SK-N-MC (cell line): ENCODE measurements around the gene TBC1D1.
A peak's percentile ranks its signal among the peaks of the same experiment; 100 is the strongest.

Experiments used
- DNase-seq: peaks from one replicate; pipeline ENCODE4 v3.0.0-alpha.2; 2011; ENCODE audit warnings: low read depth, low spot score
- H3K27ac ChIP-seq: fragments of 200-600 bp; sonication (generic); 2 replicates; pipeline ENCODE4 v1.5.1; 2016; ENCODE audit warnings: mixed run types
- H3K36me3 ChIP-seq: fragments of 200-600 bp; sonication (generic); 2 replicates; pipeline ENCODE4 v1.6.1; 2017; ENCODE audit warnings: antibody characterized with exemption, low read length, mixed read lengths; ENCODE audit not compliant: insufficient read depth
- H3K4me3 ChIP-seq: fragments of 200-600 bp; sonication (generic); 2 replicates; pipeline ENCODE4 v1.5.1; 2016
- H3K9ac ChIP-seq: fragments of 200-600 bp; sonication (generic); 2 replicates; pipeline ENCODE4 v1.8.0; 2017; ENCODE audit warnings: mixed run types, mixed read lengths; ENCODE audit not compliant: insufficient read length
- H3K9me3 ChIP-seq: fragments of 200-600 bp; sonication (generic); 2 replicates; pipeline ENCODE4 v1.6.1; 2017; ENCODE audit warnings: low read depth, mild to moderate bottlenecking, antibody characterized with exemption, low read length, moderate library complexity, mixed read lengths
- EZH2 ChIP-seq: fragments of 200-600 bp; sonication (generic); IDR thresholded peaks from one replicate; pipeline ENCODE4 v1.6.1; 2017; ENCODE audit warnings: antibody characterized with exemption
- FOXP2 ChIP-seq: optimal IDR thresholded peaks from 2 replicates; pipeline ENCODE3; 2011; ENCODE audit warnings: mild to moderate bottlenecking, moderate library complexity; ENCODE audit not compliant: insufficient read depth; ENCODE audit errors: extremely low read length, control extremely low read depth
- POLR2AphosphoS5 ChIP-seq: IDR thresholded peaks from 2 replicates; pipeline ENCODE4 v1.6.1; 2012; ENCODE audit warnings: mild to moderate bottlenecking, low read depth, low read length, borderline replicate concordance

Gene TBC1D1, protein sequence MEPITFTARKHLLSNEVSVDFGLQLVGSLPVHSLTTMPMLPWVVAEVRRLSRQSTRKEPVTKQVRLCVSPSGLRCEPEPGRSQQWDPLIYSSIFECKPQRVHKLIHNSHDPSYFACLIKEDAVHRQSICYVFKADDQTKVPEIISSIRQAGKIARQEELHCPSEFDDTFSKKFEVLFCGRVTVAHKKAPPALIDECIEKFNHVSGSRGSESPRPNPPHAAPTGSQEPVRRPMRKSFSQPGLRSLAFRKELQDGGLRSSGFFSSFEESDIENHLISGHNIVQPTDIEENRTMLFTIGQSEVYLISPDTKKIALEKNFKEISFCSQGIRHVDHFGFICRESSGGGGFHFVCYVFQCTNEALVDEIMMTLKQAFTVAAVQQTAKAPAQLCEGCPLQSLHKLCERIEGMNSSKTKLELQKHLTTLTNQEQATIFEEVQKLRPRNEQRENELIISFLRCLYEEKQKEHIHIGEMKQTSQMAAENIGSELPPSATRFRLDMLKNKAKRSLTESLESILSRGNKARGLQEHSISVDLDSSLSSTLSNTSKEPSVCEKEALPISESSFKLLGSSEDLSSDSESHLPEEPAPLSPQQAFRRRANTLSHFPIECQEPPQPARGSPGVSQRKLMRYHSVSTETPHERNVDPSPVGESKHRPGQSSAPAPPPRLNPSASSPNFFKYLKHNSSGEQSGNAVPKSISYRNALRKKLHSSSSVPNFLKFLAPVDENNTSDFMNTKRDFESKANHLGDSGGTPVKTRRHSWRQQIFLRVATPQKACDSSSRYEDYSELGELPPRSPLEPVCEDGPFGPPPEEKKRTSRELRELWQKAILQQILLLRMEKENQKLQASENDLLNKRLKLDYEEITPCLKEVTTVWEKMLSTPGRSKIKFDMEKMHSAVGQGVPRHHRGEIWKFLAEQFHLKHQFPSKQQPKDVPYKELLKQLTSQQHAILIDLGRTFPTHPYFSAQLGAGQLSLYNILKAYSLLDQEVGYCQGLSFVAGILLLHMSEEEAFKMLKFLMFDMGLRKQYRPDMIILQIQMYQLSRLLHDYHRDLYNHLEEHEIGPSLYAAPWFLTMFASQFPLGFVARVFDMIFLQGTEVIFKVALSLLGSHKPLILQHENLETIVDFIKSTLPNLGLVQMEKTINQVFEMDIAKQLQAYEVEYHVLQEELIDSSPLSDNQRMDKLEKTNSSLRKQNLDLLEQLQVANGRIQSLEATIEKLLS (N-terminal part only)

DNA sequence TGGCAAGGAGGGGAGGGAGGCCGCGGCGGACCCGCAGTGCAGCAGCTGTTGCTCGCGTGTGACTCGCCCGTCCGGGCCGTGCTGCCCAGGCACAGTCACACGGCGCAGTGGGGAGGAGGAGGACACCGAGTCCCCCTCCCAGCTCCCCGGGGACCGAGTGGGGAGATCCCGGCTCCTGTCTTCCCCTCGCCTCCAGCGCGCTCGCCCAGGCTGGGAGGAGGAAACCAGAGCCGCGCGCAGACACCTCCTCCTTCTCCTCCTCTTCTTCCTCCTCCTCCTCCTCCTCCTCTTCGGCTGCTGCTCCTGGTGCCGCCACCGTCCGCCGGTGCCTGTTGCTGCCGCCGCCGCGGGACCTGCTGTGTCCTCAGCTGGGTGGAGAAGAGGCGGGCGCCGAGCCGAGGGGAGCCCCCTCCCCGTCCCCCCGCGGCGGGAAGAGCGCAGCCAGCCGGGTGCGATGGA is at the start of gene TBC1D1:
Gene TBC1D1, plus strand, starts transcription at position 284 of the 459 bp plus-strand sequence. CDS start 11,012 bp downstream, outside the sequence.
- DNase-seq: no peak
- no peaks in the 10 kb centered on the region for H3K9me3 ChIP-seq
- H3K9ac ChIP-seq: no peak within 1 kb of the TSS
- no peak within 1 kb of the TSS for H3K27ac ChIP-seq
- TF ChIP-seq POLR2AphosphoS5: no peak
- no peak for TF ChIP-seq FOXP2
- TF ChIP-seq EZH2: no peak
- H3K36me3 ChIP-seq: no peaks in the 10 kb centered on the region
- peak within 1 kb of the TSS; percentile 68 for H3K4me3 ChIP-seq

DNA sequence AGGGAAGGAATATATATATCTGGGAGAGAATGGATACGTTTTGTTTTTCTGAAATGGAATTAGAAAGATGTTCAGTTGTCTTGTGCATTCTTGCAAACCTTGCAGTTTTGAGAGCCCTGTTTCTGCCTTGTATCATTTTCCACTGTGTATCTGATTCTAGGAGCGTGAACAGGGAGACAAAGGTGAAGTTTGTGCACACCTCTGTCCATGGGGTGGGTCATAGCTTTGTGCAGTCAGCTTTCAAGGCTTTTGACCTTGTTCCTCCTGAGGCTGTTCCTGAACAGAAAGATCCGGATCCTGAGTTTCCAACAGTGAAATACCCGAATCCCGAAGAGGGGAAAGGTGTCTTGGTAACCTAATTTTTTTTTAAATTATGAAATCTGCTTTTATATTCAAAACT is 46.7 kb upstream of the TBC1D1 start:
- Histone ChIP-seq H3K36me3 (peaks cover 20% of the 10 kb centered on the region), H3K27ac (no peak overlapping the region), H3K4me3 (no peak overlapping the region), H3K9me3 (no peaks in the 10 kb centered on the region), H3K9ac (no peak overlapping the region)
- no peak for TF ChIP-seq POLR2AphosphoS5
- no peak for TF ChIP-seq FOXP2
- TF ChIP-seq EZH2: no peak
- no peak for DNase-seq

DNA sequence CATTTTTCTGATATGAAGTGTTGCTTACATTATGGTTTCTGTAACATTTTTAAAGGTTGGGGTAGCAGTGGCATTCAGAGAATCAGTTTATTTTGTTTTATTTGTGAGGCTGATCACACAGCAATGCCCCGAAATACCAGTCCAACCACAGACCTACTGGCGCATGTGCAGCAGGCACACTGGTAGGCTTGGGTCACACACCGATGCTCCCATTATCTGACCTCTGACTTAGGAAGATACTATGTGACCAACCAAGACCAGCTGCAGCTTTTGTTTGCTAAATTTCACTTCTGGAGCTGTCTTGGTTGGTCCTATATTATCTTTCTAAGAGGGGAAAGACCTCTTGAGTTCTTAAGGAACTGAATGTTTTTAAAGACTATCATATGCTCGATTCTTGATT is 45.7 kb upstream of the TBC1D1 start:
- DNase-seq: no peak
- no peaks in the 10 kb centered on the region for H3K9me3 ChIP-seq
- H3K36me3 ChIP-seq: peaks cover 20% of the 10 kb centered on the region
- H3K4me3 ChIP-seq: no peak overlapping the region
- TF ChIP-seq EZH2 (no peak), POLR2AphosphoS5 (no peak), FOXP2 (no peak)
- no peak overlapping the region for H3K27ac ChIP-seq
- no peak overlapping the region for H3K9ac ChIP-seq

DNA sequence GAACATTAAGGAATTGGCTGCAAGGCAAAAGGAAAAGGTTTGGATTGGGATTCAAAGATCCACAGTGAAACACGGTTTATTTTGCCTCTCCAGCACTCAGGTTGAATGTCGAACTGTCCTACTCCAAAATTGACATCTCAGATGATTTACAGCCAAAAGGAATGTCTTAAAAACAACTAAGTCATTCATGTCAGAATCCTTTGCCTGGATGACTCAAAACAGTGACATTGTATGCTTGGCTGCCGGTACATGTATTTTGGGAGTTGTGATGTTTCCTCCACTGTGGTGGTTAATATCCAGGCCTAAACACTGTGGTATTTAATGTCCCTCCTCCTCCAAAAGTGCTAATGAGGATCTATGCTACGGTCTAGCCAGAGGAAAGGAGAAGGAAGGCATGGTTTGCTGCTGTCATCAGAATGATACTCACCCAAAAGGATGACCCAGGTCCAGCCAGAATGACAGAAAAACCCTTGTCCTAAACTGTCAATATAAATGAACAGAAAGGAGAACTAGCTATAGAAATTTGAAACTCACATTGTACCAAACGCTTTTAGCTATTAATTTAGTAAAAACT is 43.5 kb upstream of the TBC1D1 start:
- no peak overlapping the region for H3K9ac ChIP-seq
- no peak overlapping the region for H3K4me3 ChIP-seq
- TF ChIP-seq FOXP2 (no peak), POLR2AphosphoS5 (no peak), EZH2 (no peak)
- H3K27ac ChIP-seq: no peak overlapping the region
- peaks cover 13% of the 10 kb centered on the region for H3K36me3 ChIP-seq
- no peaks in the 10 kb centered on the region for H3K9me3 ChIP-seq
- DNase-seq: no peak

DNA sequence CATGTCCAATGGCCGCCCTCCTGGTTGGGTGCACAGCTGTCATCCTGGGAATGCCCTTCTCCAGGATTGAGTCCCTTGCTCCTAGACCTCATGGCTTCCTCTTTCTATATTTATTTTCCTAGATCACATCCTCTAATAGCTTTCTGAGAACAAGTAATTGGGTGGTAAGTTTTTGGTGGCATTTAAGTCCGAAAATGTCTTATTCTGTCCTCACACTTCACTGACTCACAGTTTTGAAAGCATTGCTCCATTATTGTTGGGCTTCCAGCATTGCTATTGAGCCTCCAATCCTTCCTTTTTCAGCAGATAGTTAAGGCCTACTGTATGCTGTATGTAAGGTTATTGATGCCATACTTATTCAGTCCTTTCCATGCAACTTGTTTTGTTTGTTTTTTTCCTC is 38.5 kb upstream of the TBC1D1 start:
- H3K9ac ChIP-seq: no peak overlapping the region
- no peaks in the 10 kb centered on the region for H3K9me3 ChIP-seq
- TF ChIP-seq FOXP2: no peak
- no peak for TF ChIP-seq POLR2AphosphoS5
- TF ChIP-seq EZH2: no peak
- DNase-seq: no peak
- peaks cover 2% of the 10 kb centered on the region; the same call in 1 of the 2 replicates for H3K36me3 ChIP-seq
- H3K27ac ChIP-seq: no peak overlapping the region
- no peak overlapping the region for H3K4me3 ChIP-seq

DNA sequence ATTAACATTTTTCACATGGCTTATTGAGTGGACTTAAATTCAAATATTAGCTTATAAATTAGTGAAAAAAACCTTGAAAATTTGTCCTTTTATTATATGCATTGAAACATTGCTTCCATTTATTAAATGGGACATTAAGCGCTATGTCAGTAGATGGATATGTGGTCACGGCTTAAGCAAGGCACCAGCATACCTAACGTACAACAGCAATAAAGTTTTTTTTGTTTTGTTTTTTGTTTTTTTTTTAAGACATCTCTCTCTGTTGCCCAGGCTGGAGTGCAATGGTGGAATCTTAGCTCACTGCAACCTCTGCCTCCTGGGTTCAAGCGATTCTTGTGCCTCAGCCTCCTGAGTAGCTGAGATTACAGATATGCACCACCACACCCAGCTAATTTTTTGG is 32.8 kb upstream of the TBC1D1 start:
- Histone ChIP-seq H3K9ac (no peak overlapping the region), H3K4me3 (no peak overlapping the region), H3K36me3 (no peaks in the 10 kb centered on the region; the same call in 1 of the 2 replicates), H3K27ac (no peak overlapping the region), H3K9me3 (no peaks in the 10 kb centered on the region)
- no peak for TF ChIP-seq POLR2AphosphoS5
- TF ChIP-seq EZH2: no peak
- no peak for TF ChIP-seq FOXP2
- DNase-seq: no peak

DNA sequence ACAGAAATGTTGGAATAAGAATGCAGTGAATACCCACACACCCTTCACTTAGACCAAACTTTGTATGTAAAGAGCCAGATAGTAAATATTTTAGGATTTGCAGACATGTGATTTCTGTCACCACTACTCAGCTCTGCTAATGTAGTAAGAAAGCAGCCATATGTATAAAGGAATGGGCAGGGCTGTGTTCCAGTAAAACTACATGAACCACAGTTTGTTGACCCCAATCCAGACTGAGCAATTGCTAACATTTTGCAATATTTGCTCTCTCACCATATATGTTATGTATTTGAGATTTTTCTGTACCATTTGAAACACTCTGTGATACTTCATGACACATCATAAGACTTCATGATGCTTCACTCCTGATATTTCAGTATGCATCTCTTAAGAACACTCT is 32.0 kb upstream of the TBC1D1 start:
- H3K4me3 ChIP-seq: no peak overlapping the region
- no peak overlapping the region for H3K9ac ChIP-seq
- no peak overlapping the region for H3K27ac ChIP-seq
- no peak for DNase-seq
- H3K9me3 ChIP-seq: no peaks in the 10 kb centered on the region
- no peaks in the 10 kb centered on the region; the same call in 1 of the 2 replicates for H3K36me3 ChIP-seq
- TF ChIP-seq FOXP2 (no peak), EZH2 (no peak), POLR2AphosphoS5 (no peak)
